ENCODE results near the gene BCAS1.

- TF ChIP-seq, protein P1, sequence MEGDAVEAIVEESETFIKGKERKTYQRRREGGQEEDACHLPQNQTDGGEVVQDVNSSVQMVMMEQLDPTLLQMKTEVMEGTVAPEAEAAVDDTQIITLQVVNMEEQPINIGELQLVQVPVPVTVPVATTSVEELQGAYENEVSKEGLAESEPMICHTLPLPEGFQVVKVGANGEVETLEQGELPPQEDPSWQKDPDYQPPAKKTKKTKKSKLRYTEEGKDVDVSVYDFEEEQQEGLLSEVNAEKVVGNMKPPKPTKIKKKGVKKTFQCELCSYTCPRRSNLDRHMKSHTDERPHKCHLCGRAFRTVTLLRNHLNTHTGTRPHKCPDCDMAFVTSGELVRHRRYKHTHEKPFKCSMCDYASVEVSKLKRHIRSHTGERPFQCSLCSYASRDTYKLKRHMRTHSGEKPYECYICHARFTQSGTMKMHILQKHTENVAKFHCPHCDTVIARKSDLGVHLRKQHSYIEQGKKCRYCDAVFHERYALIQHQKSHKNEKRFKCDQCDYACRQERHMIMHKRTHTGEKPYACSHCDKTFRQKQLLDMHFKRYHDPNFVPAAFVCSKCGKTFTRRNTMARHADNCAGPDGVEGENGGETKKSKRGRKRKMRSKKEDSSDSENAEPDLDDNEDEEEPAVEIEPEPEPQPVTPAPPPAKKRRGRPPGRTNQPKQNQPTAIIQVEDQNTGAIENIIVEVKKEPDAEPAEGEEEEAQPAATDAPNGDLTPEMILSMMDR (IDR thresholded peaks at IDR 0.05; ENCODE audit: borderline replicate concordance, extremely low read depth, low read length, poor library complexity, severe bottlenecking) = no peak
- TF ChIP-seq EZH2 (IDR thresholded peaks at IDR 0.05; ENCODE audit: borderline replicate concordance, low read depth, low read length, severe bottlenecking) = no peak
These were observed 152.4 kb downstream of the BCAS1 start for GRCh38 chr20:53918020-53918311.

Measured in DND-41 (cell line).